LNCaP clone FGC (cell line): ENCODE measurements around the gene SERINC2.

Experiments
- DNase-seq: peaks from one replicate; pipeline ENCODE4 v3.0.0-alpha.2; 2011; ENCODE audit warnings: low read depth
- H3K4me3 ChIP-seq: 2 replicates; pipeline ENCODE4 v1.5.1; 2011; ENCODE audit warnings: mild to moderate bottlenecking, low read depth, low read length, control low read depth
- CTCF ChIP-seq: IDR thresholded peaks from 2 replicates; pipeline ENCODE4 v1.5.1; 2012; ENCODE audit warnings: mild to moderate bottlenecking; ENCODE audit not compliant: control insufficient read depth, insufficient read depth; ENCODE audit errors: extremely low read depth

Gene SERINC2

DNA sequence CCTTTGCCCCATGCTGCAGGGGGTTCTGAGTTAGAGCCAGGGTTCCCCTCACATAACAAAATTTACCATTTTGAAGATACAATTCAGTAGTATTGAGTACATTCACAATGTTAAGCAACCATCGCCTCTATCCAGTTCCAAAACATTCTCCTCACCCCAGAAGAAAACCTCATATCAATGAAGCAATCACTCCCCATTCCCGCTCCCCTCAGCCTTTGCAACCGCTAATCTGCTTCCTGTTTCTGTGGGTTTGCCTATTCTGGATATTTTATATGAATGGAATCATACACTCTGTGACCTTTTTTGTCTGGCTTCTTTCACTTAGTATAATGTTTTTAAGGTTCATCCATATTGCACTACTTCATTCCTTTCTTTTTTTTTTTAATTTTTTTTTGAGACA is 32.9 kb downstream of the SERINC2 start:
- no peak for TF ChIP-seq CTCF
- no peak overlapping the region for H3K4me3 ChIP-seq
- DNase-seq: no peak

- H3K4me3 ChIP-seq: no peak overlapping the region
- no peak for TF ChIP-seq CTCF
- DNase-seq: no peak
Observed at GRCh38 chr1:31447210-31447609, 34.2 kb downstream of the SERINC2 start.

- DNase-seq: no peak
- no peak for TF ChIP-seq CTCF
- H3K4me3 ChIP-seq: no peak overlapping the region
Observed at GRCh38 chr1:31453384-31454079, 40.5 kb downstream of the SERINC2 start.

GRCh38 chr1:31458287-31458896 is 45.4 kb downstream of the SERINC2 start:
- TF ChIP-seq CTCF: no peak
- no peak for DNase-seq
- H3K4me3 ChIP-seq: no peak overlapping the region

DNA sequence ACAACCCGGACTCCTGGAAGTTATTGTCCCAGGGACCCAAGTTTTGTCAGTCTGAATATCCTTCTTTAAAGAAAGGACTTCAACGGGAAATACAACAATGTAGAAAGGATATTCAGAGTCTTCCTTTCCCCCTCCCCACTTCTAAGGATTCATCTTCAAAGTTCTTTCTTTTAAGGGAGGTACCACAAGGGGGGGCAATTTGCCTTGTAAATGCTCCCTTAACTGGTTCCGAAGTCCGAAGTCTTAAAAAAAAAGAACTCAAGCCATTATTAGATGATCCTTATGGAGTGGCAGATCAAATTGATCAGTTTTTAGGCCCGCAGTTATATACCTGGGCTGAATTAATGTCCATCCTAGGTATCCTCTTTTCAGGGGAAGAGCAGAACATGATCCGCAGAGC is 47.0 kb downstream of the SERINC2 start:
- peak; percentile 32 for DNase-seq
- TF ChIP-seq CTCF: peak; percentile 35

DNA sequence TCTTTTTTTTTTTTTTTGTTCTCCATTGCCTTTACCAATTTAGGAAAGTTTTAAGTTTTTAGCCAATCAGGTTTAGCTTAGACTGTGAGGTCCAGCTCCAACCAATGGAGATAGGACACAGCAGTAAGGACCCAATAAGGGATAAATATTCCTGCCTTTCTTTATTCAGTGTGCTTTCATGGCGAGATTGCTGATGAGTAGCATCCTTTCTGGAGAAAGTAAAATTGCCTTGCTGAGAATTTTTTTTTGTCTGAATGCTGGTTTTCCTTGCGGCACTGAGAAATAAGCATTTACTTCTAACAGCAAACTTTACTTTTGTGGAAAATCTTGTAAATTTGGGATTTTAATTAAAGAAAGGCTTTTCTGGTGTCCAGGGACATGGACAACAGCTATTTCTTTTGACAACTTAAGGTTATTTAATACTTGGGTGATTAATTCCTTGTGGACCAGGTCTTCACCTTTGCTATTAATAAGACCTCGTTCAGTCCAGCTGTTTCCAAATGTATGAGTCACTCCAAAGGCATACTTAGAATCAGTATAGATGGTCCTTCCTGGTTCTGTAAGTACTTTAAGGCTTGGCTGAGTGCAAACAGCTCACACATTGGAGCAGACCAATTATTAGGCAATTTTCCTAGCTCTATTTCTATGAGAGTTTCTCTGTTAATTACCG is 54.1 kb downstream of the SERINC2 start:
- TF ChIP-seq CTCF: no peak
- H3K4me3 ChIP-seq: no peak overlapping the region
- DNase-seq: no peak

More for the DNA sequence above, 47.0 kb downstream of the SERINC2 start:
- H3K4me3 ChIP-seq: no peak overlapping the region
